DOHH2 (cell line): ENCODE measurements around the gene TC2N.

Experiments
- EZH2phosphoT487 ChIP-seq: fragments of 200-600 bp; sonication (generic); IDR thresholded peaks from 2 replicates; pipeline ENCODE4 v1.6.1; 2017; ENCODE audit warnings: borderline replicate concordance, mild to moderate bottlenecking, antibody characterized with exemption, low read length, moderate library complexity, mixed read lengths
- TF ChIP-seq, protein P1 (sequence below): fragments of 200-600 bp; sonication (generic); IDR thresholded peaks from one replicate; pipeline ENCODE4 v1.5.1; 2014; ENCODE audit warnings: antibody characterized with exemption, mild to moderate bottlenecking, low read depth, low read length; ENCODE audit not compliant: poor library complexity, severe bottlenecking

DNA sequence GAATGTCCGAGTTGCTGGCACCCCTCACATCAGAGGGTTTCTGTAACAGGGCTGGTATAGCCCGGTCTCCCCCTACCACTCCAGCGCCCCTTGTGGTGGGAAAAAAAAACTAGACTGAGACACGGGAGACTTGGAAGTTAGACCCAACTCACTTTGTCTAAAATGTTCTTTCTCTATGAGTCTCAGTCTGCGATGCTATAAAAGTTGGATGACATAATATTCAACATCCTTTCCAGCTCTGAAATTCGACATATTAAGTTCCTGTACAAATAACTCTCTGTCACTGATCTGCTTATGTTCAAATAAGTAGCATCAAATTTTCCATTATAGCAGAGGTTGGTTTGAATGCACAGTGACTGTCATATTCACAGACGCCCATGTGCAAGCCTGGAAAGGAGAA, 25.7 kb upstream of the TC2N start:
- TF ChIP-seq EZH2phosphoT487, result no peak
- TF ChIP-seq, protein P1, sequence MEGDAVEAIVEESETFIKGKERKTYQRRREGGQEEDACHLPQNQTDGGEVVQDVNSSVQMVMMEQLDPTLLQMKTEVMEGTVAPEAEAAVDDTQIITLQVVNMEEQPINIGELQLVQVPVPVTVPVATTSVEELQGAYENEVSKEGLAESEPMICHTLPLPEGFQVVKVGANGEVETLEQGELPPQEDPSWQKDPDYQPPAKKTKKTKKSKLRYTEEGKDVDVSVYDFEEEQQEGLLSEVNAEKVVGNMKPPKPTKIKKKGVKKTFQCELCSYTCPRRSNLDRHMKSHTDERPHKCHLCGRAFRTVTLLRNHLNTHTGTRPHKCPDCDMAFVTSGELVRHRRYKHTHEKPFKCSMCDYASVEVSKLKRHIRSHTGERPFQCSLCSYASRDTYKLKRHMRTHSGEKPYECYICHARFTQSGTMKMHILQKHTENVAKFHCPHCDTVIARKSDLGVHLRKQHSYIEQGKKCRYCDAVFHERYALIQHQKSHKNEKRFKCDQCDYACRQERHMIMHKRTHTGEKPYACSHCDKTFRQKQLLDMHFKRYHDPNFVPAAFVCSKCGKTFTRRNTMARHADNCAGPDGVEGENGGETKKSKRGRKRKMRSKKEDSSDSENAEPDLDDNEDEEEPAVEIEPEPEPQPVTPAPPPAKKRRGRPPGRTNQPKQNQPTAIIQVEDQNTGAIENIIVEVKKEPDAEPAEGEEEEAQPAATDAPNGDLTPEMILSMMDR, result peak; percentile 90
